Fibroblast of skin of right quadriceps (primary cell): ENCODE results near the gene SDCCAG8.

Experiments
- DNase-seq: peaks from one replicate; pipeline ENCODE4 v3.0.0-alpha.2; 2013

The SDCCAG8 gene

GRCh38 chr1:243254927-243255790 is 682 bp upstream of the SDCCAG8 start, which contains the start of gene CEP170:
CEP170 (minus strand) TSS chr1:243255281; CDS start chr1:243225280, 30,001 bp downstream.
- DNase-seq: peak; percentile 99

- DNase-seq: no peak
These were observed 749 bp downstream of the SDCCAG8 start for GRCh38 chr1:243256590-243256989.

- no peak for DNase-seq
These were observed 1.3 kb downstream of the SDCCAG8 start for GRCh38 chr1:243257189-243257588.

GRCh38 chr1:243258731-243259130 is 2.9 kb downstream of the SDCCAG8 start:
- no peak for DNase-seq

- no peak for DNase-seq
These were observed 4.5 kb downstream of the SDCCAG8 start for GRCh38 chr1:243260221-243260880.

GRCh38 chr1:243261390-243261789 is 5.5 kb downstream of the SDCCAG8 start:
- no peak for DNase-seq

- peak; percentile 87 for DNase-seq
These were observed 8.9 kb downstream of the SDCCAG8 start for GRCh38 chr1:243264717-243265116.

- no peak for DNase-seq
These were observed 10.4 kb downstream of the SDCCAG8 start for GRCh38 chr1:243266231-243266630.

GRCh38 chr1:243267471-243267880 is 11.6 kb downstream of the SDCCAG8 start:
- no peak for DNase-seq

- peak; percentile 94 for DNase-seq
These were observed 12.2 kb downstream of the SDCCAG8 start for GRCh38 chr1:243267914-243268653.

- peak; percentile 36 for DNase-seq
These were observed 13.1 kb downstream of the SDCCAG8 start for GRCh38 chr1:243268751-243269460.

- DNase-seq: no peak
These were observed 13.6 kb downstream of the SDCCAG8 start for GRCh38 chr1:243269461-243269801.

GRCh38 chr1:243270097-243270864 is 14.4 kb downstream of the SDCCAG8 start:
- no peak for DNase-seq

- DNase-seq: no peak
These were observed 16.2 kb downstream of the SDCCAG8 start for GRCh38 chr1:243271996-243272395.

GRCh38 chr1:243272401-243272800 is 16.6 kb downstream of the SDCCAG8 start:
- DNase-seq: no peak

GRCh38 chr1:243273506-243273905 is 17.7 kb downstream of the SDCCAG8 start:
- no peak for DNase-seq

- DNase-seq: no peak
These were observed 18.1 kb downstream of the SDCCAG8 start for GRCh38 chr1:243273945-243274344.

- DNase-seq: no peak
These were observed 19.5 kb downstream of the SDCCAG8 start for GRCh38 chr1:243275316-243275715.

- DNase-seq: no peak
These were observed 24.8 kb downstream of the SDCCAG8 start for GRCh38 chr1:243280571-243281129.

GRCh38 chr1:243281672-243282071 is 25.8 kb downstream of the SDCCAG8 start:
- DNase-seq: no peak

- DNase-seq: peak; percentile 49
These were observed 30.7 kb downstream of the SDCCAG8 start for GRCh38 chr1:243286409-243287122.
